ENCODE results near the gene CACNA1D.

Gene CACNA1D

GRCh38 chr3:53478166-53478830 lies 16.1 kb upstream of the CACNA1D start:
- DNase-seq (ENCODE audit: extremely low read depth, low read depth), result no peak
- no peak overlapping the region for H3K4me3 ChIP-seq (replicated peaks; ENCODE audit: low read depth, low read length)
- no peak for TF ChIP-seq CTCF (IDR thresholded peaks at IDR 0.05; ENCODE audit: low read depth, low read length, missing control alignments)

GRCh38 chr3:53478921-53479664 lies 15.3 kb upstream of the CACNA1D start:
- TF ChIP-seq CTCF (IDR thresholded peaks at IDR 0.05; ENCODE audit: low read depth, low read length, missing control alignments), result no peak
- DNase-seq (ENCODE audit: extremely low read depth, low read depth), result no peak
- no peak overlapping the region for H3K4me3 ChIP-seq (replicated peaks; ENCODE audit: low read depth, low read length)

- no peak for TF ChIP-seq CTCF (IDR thresholded peaks at IDR 0.05; ENCODE audit: low read depth, low read length, missing control alignments)
- DNase-seq (ENCODE audit: extremely low read depth, low read depth), result no peak
- H3K4me3 ChIP-seq (replicated peaks; ENCODE audit: low read depth, low read length), result no peak overlapping the region
Measured at GRCh38 chr3:53482227-53482626, 12.2 kb upstream of the CACNA1D start.

- TF ChIP-seq CTCF (IDR thresholded peaks at IDR 0.05; ENCODE audit: low read depth, low read length, missing control alignments), result no peak
- H3K4me3 ChIP-seq (replicated peaks; ENCODE audit: low read depth, low read length), result no peak overlapping the region
- no peak for DNase-seq (ENCODE audit: extremely low read depth, low read depth)
Measured at GRCh38 chr3:53483821-53484220, 10.6 kb upstream of the CACNA1D start.

- no peak for TF ChIP-seq CTCF (IDR thresholded peaks at IDR 0.05; ENCODE audit: low read depth, low read length, missing control alignments)
- no peak overlapping the region for H3K4me3 ChIP-seq (replicated peaks; ENCODE audit: low read depth, low read length)
- no peak for DNase-seq (ENCODE audit: extremely low read depth, low read depth)
Measured at GRCh38 chr3:53484984-53485383, 9.4 kb upstream of the CACNA1D start.

- no peak for TF ChIP-seq CTCF (IDR thresholded peaks at IDR 0.05; ENCODE audit: low read depth, low read length, missing control alignments)
- DNase-seq (ENCODE audit: extremely low read depth, low read depth), result no peak
Measured at GRCh38 chr3:53485675-53486403, 8.6 kb upstream of the CACNA1D start.

More at GRCh38 chr3:53485675-53486403, 8.6 kb upstream of the CACNA1D start:
- no peak overlapping the region for H3K4me3 ChIP-seq (replicated peaks; ENCODE audit: low read depth, low read length)
